Measurements from ENCODE around the gene CHST9.

DNA sequence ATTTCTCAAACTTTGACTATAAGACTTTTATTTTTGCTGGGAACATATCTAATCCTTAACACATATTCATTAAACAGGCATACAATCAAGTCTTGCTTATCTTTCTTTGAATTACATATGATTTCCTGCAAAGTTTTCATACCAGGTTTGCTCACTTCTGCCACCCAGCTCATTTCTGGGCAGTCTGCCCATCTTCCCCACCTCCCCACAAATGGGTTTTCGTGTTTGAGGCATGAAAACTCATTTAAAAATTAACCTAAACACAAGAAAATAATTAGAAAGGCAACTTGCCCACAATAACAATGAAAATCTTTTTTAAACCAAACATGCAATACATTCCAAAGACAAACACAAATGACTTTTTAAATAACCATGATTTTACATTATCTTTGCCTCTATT lies 3.4 kb downstream of the CHST9 start:
- TF ChIP-seq, protein P1, sequence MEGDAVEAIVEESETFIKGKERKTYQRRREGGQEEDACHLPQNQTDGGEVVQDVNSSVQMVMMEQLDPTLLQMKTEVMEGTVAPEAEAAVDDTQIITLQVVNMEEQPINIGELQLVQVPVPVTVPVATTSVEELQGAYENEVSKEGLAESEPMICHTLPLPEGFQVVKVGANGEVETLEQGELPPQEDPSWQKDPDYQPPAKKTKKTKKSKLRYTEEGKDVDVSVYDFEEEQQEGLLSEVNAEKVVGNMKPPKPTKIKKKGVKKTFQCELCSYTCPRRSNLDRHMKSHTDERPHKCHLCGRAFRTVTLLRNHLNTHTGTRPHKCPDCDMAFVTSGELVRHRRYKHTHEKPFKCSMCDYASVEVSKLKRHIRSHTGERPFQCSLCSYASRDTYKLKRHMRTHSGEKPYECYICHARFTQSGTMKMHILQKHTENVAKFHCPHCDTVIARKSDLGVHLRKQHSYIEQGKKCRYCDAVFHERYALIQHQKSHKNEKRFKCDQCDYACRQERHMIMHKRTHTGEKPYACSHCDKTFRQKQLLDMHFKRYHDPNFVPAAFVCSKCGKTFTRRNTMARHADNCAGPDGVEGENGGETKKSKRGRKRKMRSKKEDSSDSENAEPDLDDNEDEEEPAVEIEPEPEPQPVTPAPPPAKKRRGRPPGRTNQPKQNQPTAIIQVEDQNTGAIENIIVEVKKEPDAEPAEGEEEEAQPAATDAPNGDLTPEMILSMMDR (IDR thresholded peaks at IDR 0.05), result no peak
- TF ChIP-seq EP300 (IDR thresholded peaks at IDR 0.05; ENCODE audit: low read depth), result no peak
- no peak for TF ChIP-seq POLR2AphosphoS5 (IDR thresholded peaks at IDR 0.05)
- no peak for TF ChIP-seq POLR2A (IDR thresholded peaks at IDR 0.05)

Measured in transverse colon (tissue), 4 donors.